Sigmoid colon (tissue), 3 donors: Measurements from ENCODE around the gene NDUFAF3.

ENCODE experiments used
- POLR2A ChIP-seq, 2 donors: fragments of 450-650 bp; IDR thresholded peaks; one replicate each; pipeline ENCODE4 v1.6.1; 2016; ENCODE audit warnings: antibody characterized with exemption in 2 of 2, mild to moderate bottlenecking in 2 of 2, moderate library complexity in 2 of 2
- TF ChIP-seq, protein P1 (sequence below), 4 experiments: fragments of 450-650 bp in 3 of 4; fragments of 200-600 bp in 1 of 4; IDR thresholded peaks; one replicate each; pipeline ENCODE4 v1.5.1; 2016 to 2019; ENCODE audit warnings: antibody characterized with exemption in 4 of 4, mild to moderate bottlenecking in 3 of 4, moderate library complexity in 2 of 4

DNA sequence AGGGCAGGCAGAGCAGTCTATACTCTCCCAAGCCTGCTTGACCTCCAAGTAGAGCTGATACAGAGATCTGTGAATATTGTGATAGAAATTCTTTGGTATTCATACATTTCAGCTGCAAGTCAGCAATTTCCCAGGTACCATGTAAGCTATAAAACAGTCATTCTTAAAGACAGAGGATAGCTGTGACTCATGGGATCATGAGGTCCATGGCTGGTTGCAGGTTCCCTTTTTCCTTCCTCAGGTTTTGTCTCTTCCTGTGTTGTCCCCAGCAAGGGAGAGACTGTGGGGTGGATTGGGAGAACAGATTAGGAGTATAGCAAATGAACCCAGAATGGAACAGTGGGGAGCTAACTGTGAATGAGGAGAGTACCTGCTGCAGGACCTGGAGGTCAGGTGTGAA is 37.3 kb upstream of the NDUFAF3 start:
- TF ChIP-seq POLR2A (IDR thresholded peaks at IDR 0.05), result no peak
- TF ChIP-seq, protein P1, sequence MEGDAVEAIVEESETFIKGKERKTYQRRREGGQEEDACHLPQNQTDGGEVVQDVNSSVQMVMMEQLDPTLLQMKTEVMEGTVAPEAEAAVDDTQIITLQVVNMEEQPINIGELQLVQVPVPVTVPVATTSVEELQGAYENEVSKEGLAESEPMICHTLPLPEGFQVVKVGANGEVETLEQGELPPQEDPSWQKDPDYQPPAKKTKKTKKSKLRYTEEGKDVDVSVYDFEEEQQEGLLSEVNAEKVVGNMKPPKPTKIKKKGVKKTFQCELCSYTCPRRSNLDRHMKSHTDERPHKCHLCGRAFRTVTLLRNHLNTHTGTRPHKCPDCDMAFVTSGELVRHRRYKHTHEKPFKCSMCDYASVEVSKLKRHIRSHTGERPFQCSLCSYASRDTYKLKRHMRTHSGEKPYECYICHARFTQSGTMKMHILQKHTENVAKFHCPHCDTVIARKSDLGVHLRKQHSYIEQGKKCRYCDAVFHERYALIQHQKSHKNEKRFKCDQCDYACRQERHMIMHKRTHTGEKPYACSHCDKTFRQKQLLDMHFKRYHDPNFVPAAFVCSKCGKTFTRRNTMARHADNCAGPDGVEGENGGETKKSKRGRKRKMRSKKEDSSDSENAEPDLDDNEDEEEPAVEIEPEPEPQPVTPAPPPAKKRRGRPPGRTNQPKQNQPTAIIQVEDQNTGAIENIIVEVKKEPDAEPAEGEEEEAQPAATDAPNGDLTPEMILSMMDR (IDR thresholded peaks at IDR 0.05), result no peak
